LNCAP (cell line): ENCODE measurements around the gene ZWILCH.

Experiments
- CTCF ChIP-seq: fragments of 450-650 bp; IDR thresholded peaks from 2 replicates; pipeline ENCODE4 v1.5.1; 2017; ENCODE audit warnings: mild to moderate bottlenecking

ZWILCH gene

GRCh38 chr15:66497502-66498455 lies 7.3 kb upstream of the ZWILCH start, which contains the start of gene SNAPC5:
Gene SNAPC5, minus strand, starts transcription at chr15:66497762. Its CDS starts 31 bp downstream, at chr15:66497731.
- TF ChIP-seq CTCF, result peak; percentile 98

- TF ChIP-seq CTCF, result no peak
Observed at GRCh38 chr15:66498501-66499386, 6.4 kb upstream of the ZWILCH start.

- TF ChIP-seq CTCF, result no peak
Observed at GRCh38 chr15:66502491-66502890, 2.6 kb upstream of the ZWILCH start.

GRCh38 chr15:66503780-66504562 lies 1.2 kb upstream of the ZWILCH start:
- no peak for TF ChIP-seq CTCF

GRCh38 chr15:66505430-66505811 lies 295 bp downstream of the ZWILCH start:
- no peak for TF ChIP-seq CTCF

- TF ChIP-seq CTCF, result no peak
Observed at GRCh38 chr15:66505818-66506217, 692 bp downstream of the ZWILCH start.
